Measurements from ENCODE around the gene ABCC10.
A peak's percentile ranks its signal among the peaks of the same experiment; 100 is the strongest.

ABCC10 gene

GRCh38 chr6:43488667-43489276 lies 61.4 kb downstream of the ABCC10 start:
- Histone ChIP-seq H2AFZ (ENCODE audit: low read length, unreplicated experiment) (no peak overlapping the region), H3K27me3 (ENCODE audit: insufficient read depth, low read length) (no peaks in the 10 kb centered on the region), H3K79me2 (ENCODE audit: control insufficient read depth, insufficient read depth, low read length, unreplicated experiment) (peaks cover 31% of the 10 kb centered on the region), H3K4me1 (ENCODE audit: control insufficient read depth, insufficient read depth, low read length, unreplicated experiment) (peaks cover 45% of the 10 kb centered on the region), H3K4me3 (ENCODE audit: low read depth, low read length) (no peak overlapping the region), H3K27ac (ENCODE audit: low read depth, low read length) (no peak overlapping the region), H3K36me3 (ENCODE audit: insufficient read depth, low read length) (peaks cover 5% of the 10 kb centered on the region; the same call in 1 of the 2 replicates)

- Histone ChIP-seq H3K27ac (ENCODE audit: low read depth, low read length) (no peak overlapping the region), H3K36me3 (ENCODE audit: insufficient read depth, low read length) (peaks cover 5% of the 10 kb centered on the region; the same call in 1 of the 2 replicates), H3K27me3 (ENCODE audit: insufficient read depth, low read length) (no peaks in the 10 kb centered on the region), H2AFZ (ENCODE audit: low read length, unreplicated experiment) (no peak overlapping the region), H3K4me3 (ENCODE audit: low read depth, low read length) (no peak overlapping the region), H3K79me2 (ENCODE audit: control insufficient read depth, insufficient read depth, low read length, unreplicated experiment) (peaks cover 34% of the 10 kb centered on the region), H3K4me1 (ENCODE audit: control insufficient read depth, insufficient read depth, low read length, unreplicated experiment) (peaks cover 52% of the 10 kb centered on the region)
Observed at GRCh38 chr6:43489277-43490072, 62.1 kb downstream of the ABCC10 start.

- Histone ChIP-seq H3K79me2 (ENCODE audit: control insufficient read depth, insufficient read depth, low read length, unreplicated experiment) (peaks cover 34% of the 10 kb centered on the region), H2AFZ (ENCODE audit: low read length, unreplicated experiment) (no peak overlapping the region), H3K4me3 (ENCODE audit: low read depth, low read length) (no peak overlapping the region), H3K4me1 (ENCODE audit: control insufficient read depth, insufficient read depth, low read length, unreplicated experiment) (peaks cover 62% of the 10 kb centered on the region), H3K36me3 (ENCODE audit: insufficient read depth, low read length) (peaks cover 5% of the 10 kb centered on the region; the same call in 1 of the 2 replicates), H3K27me3 (ENCODE audit: insufficient read depth, low read length) (no peaks in the 10 kb centered on the region), H3K27ac (ENCODE audit: low read depth, low read length) (no peak overlapping the region)
Observed at GRCh38 chr6:43490523-43490939, 63.2 kb downstream of the ABCC10 start.

DNA sequence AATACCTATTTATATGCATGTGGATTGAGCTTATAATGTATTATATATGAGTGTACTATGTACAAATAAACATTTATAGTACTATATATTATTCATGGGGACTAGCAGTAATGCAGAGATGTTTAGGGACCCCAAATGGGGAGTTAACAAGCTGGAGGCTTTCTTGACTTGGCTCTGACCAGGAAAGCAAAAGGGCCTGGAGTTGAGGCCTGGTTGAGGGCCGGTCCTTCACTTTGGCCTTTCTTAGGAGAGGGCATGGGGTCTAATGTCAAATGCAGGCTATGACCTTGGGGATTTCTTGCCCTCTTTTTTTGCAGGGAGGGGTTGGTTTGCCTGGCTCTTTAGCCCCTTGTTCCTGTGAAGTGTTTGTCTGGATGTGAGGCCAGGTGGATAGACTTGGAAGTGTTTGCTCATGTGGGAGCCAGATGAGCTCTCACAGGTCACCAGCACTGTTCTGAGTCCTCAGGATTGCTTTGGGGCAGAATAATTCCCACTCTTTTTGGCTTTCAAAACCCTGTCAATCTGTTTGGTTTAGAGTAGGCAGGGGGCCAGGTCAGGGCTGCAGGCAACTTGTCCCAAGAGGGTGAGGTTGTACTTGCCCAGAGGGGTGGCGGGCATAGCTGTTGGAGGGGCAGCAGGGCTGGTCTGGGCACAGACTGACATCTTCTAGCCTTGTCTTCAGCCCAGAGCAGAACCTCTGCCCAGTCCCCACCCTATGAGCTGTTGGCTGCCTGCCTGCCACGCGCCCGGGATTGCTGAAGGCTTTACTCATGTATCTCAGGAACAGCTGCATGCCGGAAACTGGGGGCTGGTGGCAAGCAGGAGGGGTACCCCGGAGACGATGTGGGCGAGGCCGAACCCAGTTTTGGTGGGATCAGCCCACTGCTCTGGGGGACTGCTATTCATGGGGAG lies 64.7 kb downstream of the ABCC10 start:
- Histone ChIP-seq H3K4me3 (ENCODE audit: low read depth, low read length) (peak overlapping the region; percentile 16), H3K79me2 (ENCODE audit: control insufficient read depth, insufficient read depth, low read length, unreplicated experiment) (peaks cover 30% of the 10 kb centered on the region), H3K27me3 (ENCODE audit: insufficient read depth, low read length) (no peaks in the 10 kb centered on the region), H2AFZ (ENCODE audit: low read length, unreplicated experiment) (no peak overlapping the region), H3K36me3 (ENCODE audit: insufficient read depth, low read length) (peaks cover 2% of the 10 kb centered on the region; the same call in 1 of the 2 replicates), H3K4me1 (ENCODE audit: control insufficient read depth, insufficient read depth, low read length, unreplicated experiment) (peaks cover 77% of the 10 kb centered on the region), H3K27ac (ENCODE audit: low read depth, low read length) (peak overlapping the region; percentile 6; the same call in 1 of the 2 replicates)

DNA sequence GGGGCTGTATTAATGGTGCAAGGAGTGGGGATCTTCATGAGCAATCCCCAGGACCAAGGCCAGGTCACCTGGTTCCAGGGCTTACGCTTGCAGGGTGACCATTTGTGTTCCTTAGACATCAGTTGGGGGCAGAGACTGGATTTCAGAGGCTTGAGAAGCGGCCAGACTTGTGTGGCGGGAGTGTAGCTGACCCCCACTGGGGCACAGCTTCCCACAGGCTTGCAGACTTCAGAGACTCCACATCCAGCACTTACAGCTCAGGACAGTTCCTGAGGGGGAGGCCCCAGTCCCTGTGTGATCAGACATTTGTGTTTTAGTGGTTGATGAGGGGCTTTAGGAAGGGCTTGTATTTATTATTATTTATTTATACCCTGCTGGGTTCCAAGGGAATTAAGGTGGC lies 65.3 kb downstream of the ABCC10 start:
- H3K36me3 ChIP-seq (ENCODE audit: insufficient read depth, low read length): no peaks in the 10 kb centered on the region
- no peak overlapping the region for H2AFZ ChIP-seq (ENCODE audit: low read length, unreplicated experiment)
- no peak overlapping the region for H3K27ac ChIP-seq (ENCODE audit: low read depth, low read length)
- peaks cover 81% of the 10 kb centered on the region for H3K4me1 ChIP-seq (ENCODE audit: control insufficient read depth, insufficient read depth, low read length, unreplicated experiment)
- H3K27me3 ChIP-seq (ENCODE audit: insufficient read depth, low read length): no peaks in the 10 kb centered on the region
- H3K4me3 ChIP-seq (ENCODE audit: low read depth, low read length): peak overlapping the region; percentile 16
- peaks cover 30% of the 10 kb centered on the region for H3K79me2 ChIP-seq (ENCODE audit: control insufficient read depth, insufficient read depth, low read length, unreplicated experiment)

- Histone ChIP-seq H2AFZ (ENCODE audit: low read length, unreplicated experiment) (no peak overlapping the region), H3K4me1 (ENCODE audit: control insufficient read depth, insufficient read depth, low read length, unreplicated experiment) (peaks cover 81% of the 10 kb centered on the region), H3K27ac (ENCODE audit: low read depth, low read length) (no peak overlapping the region), H3K79me2 (ENCODE audit: control insufficient read depth, insufficient read depth, low read length, unreplicated experiment) (peaks cover 30% of the 10 kb centered on the region), H3K27me3 (ENCODE audit: insufficient read depth, low read length) (no peaks in the 10 kb centered on the region), H3K36me3 (ENCODE audit: insufficient read depth, low read length) (peaks cover 3% of the 10 kb centered on the region), H3K4me3 (ENCODE audit: low read depth, low read length) (no peak overlapping the region)
Observed at GRCh38 chr6:43493230-43493629, 65.9 kb downstream of the ABCC10 start.

- no peak overlapping the region for H3K27ac ChIP-seq (ENCODE audit: low read depth, low read length)
- H3K4me1 ChIP-seq (ENCODE audit: control insufficient read depth, insufficient read depth, low read length, unreplicated experiment): peaks cover 75% of the 10 kb centered on the region
- no peak overlapping the region for H2AFZ ChIP-seq (ENCODE audit: low read length, unreplicated experiment)
- H3K36me3 ChIP-seq (ENCODE audit: insufficient read depth, low read length): peaks cover 8% of the 10 kb centered on the region
- no peak overlapping the region for H3K4me3 ChIP-seq (ENCODE audit: low read depth, low read length)
- no peaks in the 10 kb centered on the region for H3K27me3 ChIP-seq (ENCODE audit: insufficient read depth, low read length)
- H3K79me2 ChIP-seq (ENCODE audit: control insufficient read depth, insufficient read depth, low read length, unreplicated experiment): peaks cover 29% of the 10 kb centered on the region
Observed at GRCh38 chr6:43493833-43494232, 66.5 kb downstream of the ABCC10 start.

DNA sequence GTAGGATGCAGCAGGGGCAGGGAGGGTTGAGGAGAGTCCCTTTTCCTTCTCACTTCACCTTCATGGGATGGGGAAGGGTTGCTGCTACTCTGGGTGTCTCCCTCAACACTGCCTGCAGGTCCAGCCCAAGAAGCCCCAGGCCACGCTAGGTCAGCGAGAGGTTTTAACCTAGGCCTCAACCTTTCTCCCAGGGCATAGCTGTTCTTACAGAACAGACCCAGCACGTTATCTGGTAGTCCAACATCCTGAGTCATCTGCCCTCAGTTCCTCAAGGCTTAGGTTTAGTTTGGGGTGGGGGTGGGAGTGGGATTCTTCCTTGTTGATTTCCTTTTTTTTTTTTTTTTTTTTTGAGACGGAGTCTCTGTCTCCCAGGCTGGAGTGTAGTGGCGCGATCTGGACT lies 67.0 kb downstream of the ABCC10 start:
- Histone ChIP-seq H3K79me2 (ENCODE audit: control insufficient read depth, insufficient read depth, low read length, unreplicated experiment) (peaks cover 29% of the 10 kb centered on the region), H3K27ac (ENCODE audit: low read depth, low read length) (no peak overlapping the region), H3K27me3 (ENCODE audit: insufficient read depth, low read length) (no peaks in the 10 kb centered on the region), H3K36me3 (ENCODE audit: insufficient read depth, low read length) (peaks cover 8% of the 10 kb centered on the region), H2AFZ (ENCODE audit: low read length, unreplicated experiment) (no peak overlapping the region), H3K4me1 (ENCODE audit: control insufficient read depth, insufficient read depth, low read length, unreplicated experiment) (peaks cover 70% of the 10 kb centered on the region), H3K4me3 (ENCODE audit: low read depth, low read length) (no peak overlapping the region)

- H3K36me3 ChIP-seq (ENCODE audit: insufficient read depth, low read length): peaks cover 8% of the 10 kb centered on the region
- H2AFZ ChIP-seq (ENCODE audit: low read length, unreplicated experiment): no peak overlapping the region
- peaks cover 67% of the 10 kb centered on the region for H3K4me1 ChIP-seq (ENCODE audit: control insufficient read depth, insufficient read depth, low read length, unreplicated experiment)
- no peaks in the 10 kb centered on the region for H3K27me3 ChIP-seq (ENCODE audit: insufficient read depth, low read length)
- H3K27ac ChIP-seq (ENCODE audit: low read depth, low read length): no peak overlapping the region
- peaks cover 28% of the 10 kb centered on the region for H3K79me2 ChIP-seq (ENCODE audit: control insufficient read depth, insufficient read depth, low read length, unreplicated experiment)
- H3K4me3 ChIP-seq (ENCODE audit: low read depth, low read length): no peak overlapping the region
Observed at GRCh38 chr6:43494766-43495165, 67.4 kb downstream of the ABCC10 start.

DNA sequence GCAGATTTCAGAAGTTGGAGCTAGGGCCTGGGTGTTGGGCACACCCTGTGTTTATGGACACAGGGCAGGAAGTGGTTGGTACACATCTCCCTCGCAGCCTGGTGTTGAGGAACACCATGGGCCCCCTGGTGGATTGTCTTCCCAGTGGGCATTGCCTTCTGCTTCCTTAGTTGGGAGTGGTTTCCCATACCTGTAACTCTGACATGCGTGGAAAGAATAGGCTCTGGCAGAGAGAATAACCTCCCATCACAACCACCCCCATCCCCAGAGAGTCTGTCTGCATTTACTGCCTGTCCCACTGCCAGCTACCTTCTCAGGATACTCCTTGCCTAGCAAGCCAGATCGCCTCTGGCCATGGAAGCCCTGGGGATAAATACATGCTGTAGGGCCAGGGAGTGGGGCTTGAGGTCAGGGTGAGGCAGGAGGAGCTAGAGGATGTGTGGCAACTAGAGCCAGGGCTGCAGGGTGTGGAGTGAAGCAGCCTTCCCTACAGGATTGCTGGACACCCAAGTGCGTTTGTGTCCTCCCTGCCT lies 68.1 kb downstream of the ABCC10 start:
- Histone ChIP-seq H3K27ac (ENCODE audit: low read depth, low read length) (peak overlapping the region; percentile 19; the same call in 1 of the 2 replicates), H3K79me2 (ENCODE audit: control insufficient read depth, insufficient read depth, low read length, unreplicated experiment) (peaks cover 22% of the 10 kb centered on the region), H2AFZ (ENCODE audit: low read length, unreplicated experiment) (no peak overlapping the region), H3K27me3 (ENCODE audit: insufficient read depth, low read length) (no peaks in the 10 kb centered on the region), H3K36me3 (ENCODE audit: insufficient read depth, low read length) (peaks cover 8% of the 10 kb centered on the region), H3K4me1 (ENCODE audit: control insufficient read depth, insufficient read depth, low read length, unreplicated experiment) (peaks cover 62% of the 10 kb centered on the region), H3K4me3 (ENCODE audit: low read depth, low read length) (no peak overlapping the region)

Data from ACC112 (cell line).